Glutamatergic neuron (in vitro differentiated cells): ENCODE measurements around the gene MGAT5B. TPM values are rescaled to one million over a fixed set of nuclear protein-coding genes. Genes with fewer than 3 reads are reported as not detected.

ENCODE experiments used
- DNase-seq: peaks from one replicate; pipeline ENCODE4 v3.0.0; 2022
- H3K27ac Mint-ChIP-seq: one replicate; pipeline ENCODE4 v1.8.0; 2020; ENCODE audit warnings: mild to moderate bottlenecking, mixed read lengths, inconsistent platforms; ENCODE audit not compliant: unreplicated experiment
- H3K27me3 Mint-ChIP-seq: one replicate; pipeline ENCODE4 v1.8.0; 2020; ENCODE audit warnings: mild to moderate bottlenecking, moderate library complexity, mixed read lengths, inconsistent platforms; ENCODE audit not compliant: unreplicated experiment
- H3K36me3 Mint-ChIP-seq: one replicate; pipeline ENCODE4 v1.8.0; 2020; ENCODE audit warnings: mild to moderate bottlenecking, mixed read lengths, inconsistent platforms; ENCODE audit not compliant: unreplicated experiment
- H3K4me1 Mint-ChIP-seq: one replicate; pipeline ENCODE4 v1.8.0; 2020; ENCODE audit warnings: mild to moderate bottlenecking, low read depth, mixed read lengths, inconsistent platforms; ENCODE audit not compliant: unreplicated experiment
- H3K4me3 Mint-ChIP-seq: one replicate; pipeline ENCODE4 v1.8.0; 2020; ENCODE audit warnings: mild to moderate bottlenecking, mixed read lengths, inconsistent platforms; ENCODE audit not compliant: unreplicated experiment
- H3K9me3 Mint-ChIP-seq: one replicate; pipeline ENCODE4 v1.8.0; 2020; ENCODE audit warnings: mild to moderate bottlenecking, moderate library complexity, mixed read lengths, inconsistent platforms; ENCODE audit not compliant: unreplicated experiment
- total RNA-seq: library from RNA; stranded (reverse); fragmentation: NEBNext Ultra II Directional; extraction: Animal tissue kit (Norgen Biotek cat#: 25700); gene quantifications from one replicate; pipeline ENCODE4 v1.2.1, GENCODE V29; 2021; ENCODE audit not compliant: unreplicated experiment
- TF ChIP-seq, protein P1 (sequence below): fragments of 200-600 bp; sonication (generic); IDR thresholded peaks from one replicate; pipeline ENCODE4 v1.5.0; 2021; ENCODE audit not compliant: partially characterized antibody, unreplicated experiment

Gene MGAT5B
- total RNA-seq, 1 donor from 2014 or later, result 22.9 TPM

DNA sequence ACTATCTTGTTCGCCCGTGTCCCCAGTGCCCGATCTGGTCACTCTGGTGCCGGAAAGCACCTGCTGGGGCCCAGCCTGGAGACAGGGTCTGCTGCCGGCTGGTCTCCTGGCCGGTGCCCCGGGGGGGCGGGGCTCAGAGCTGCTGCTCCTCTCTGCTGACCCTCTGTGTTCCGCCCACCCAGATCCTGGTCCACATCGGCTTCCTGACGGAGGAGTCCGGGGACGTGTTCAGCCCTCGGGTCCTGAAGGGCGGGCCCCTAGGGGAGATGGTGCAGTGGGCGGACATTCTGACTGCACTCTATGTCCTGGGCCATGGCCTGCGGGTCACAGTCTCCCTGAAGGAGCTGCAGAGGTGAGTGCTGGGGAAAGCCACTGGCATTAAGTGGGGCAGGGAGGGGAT lies 37.6 kb downstream of the MGAT5B start:
- no peaks in the 10 kb centered on the region for H3K27me3 Mint-ChIP-seq
- H3K4me3 Mint-ChIP-seq, result no peak overlapping the region
- peaks cover 1% of the 10 kb centered on the region for H3K9me3 Mint-ChIP-seq
- TF ChIP-seq, protein P1, sequence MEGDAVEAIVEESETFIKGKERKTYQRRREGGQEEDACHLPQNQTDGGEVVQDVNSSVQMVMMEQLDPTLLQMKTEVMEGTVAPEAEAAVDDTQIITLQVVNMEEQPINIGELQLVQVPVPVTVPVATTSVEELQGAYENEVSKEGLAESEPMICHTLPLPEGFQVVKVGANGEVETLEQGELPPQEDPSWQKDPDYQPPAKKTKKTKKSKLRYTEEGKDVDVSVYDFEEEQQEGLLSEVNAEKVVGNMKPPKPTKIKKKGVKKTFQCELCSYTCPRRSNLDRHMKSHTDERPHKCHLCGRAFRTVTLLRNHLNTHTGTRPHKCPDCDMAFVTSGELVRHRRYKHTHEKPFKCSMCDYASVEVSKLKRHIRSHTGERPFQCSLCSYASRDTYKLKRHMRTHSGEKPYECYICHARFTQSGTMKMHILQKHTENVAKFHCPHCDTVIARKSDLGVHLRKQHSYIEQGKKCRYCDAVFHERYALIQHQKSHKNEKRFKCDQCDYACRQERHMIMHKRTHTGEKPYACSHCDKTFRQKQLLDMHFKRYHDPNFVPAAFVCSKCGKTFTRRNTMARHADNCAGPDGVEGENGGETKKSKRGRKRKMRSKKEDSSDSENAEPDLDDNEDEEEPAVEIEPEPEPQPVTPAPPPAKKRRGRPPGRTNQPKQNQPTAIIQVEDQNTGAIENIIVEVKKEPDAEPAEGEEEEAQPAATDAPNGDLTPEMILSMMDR, result no peak
- peaks cover 6% of the 10 kb centered on the region for H3K4me1 Mint-ChIP-seq
- H3K27ac Mint-ChIP-seq, result no peak overlapping the region
- DNase-seq, result no peak
- peaks cover 5% of the 10 kb centered on the region for H3K36me3 Mint-ChIP-seq

DNA sequence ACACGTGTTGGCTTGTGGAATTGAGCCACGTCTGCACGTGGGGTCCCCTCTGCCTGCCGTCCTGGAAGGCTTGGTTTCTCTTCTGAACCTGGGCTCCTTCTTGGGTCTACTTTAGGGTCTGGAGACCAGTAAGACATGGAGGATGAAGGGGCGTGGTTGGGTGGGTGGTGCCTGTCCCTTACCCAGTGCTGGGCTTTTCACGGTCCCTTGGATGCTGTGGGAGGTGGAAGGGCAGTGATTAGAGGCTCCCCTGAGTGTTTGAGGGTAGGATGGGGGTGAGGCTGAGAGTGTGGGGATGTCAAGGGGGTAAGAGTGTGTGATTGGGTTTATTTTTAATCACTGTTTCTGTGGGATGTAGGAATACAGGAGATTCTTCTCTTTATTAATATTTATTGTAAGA lies 38.3 kb downstream of the MGAT5B start:
- DNase-seq, result no peak
- TF ChIP-seq, protein P1, result no peak
- no peaks in the 10 kb centered on the region for H3K27me3 Mint-ChIP-seq
- H3K27ac Mint-ChIP-seq, result no peak overlapping the region
- H3K36me3 Mint-ChIP-seq, result peaks cover 5% of the 10 kb centered on the region
- peaks cover 8% of the 10 kb centered on the region for H3K4me1 Mint-ChIP-seq
- H3K9me3 Mint-ChIP-seq, result peaks cover 1% of the 10 kb centered on the region
- H3K4me3 Mint-ChIP-seq, result no peak overlapping the region

DNA sequence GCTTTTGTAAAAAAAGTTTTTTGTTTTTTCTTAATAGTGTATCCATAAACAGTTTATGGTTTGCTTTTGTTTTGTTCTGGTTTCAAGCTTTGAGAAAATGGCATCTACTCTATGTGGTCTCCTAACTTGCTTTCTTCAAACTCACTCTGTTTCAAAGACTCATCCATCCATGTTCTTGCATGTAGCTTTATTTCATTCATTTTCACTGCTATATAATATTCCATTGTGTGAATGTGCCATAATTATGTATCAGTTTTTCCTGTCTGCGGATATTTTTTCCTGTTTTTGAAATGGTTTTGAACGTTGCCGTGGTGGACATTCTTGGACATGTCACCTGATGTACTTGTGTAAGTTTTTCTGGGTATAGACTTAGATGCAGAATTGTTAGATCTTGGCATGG lies 39.1 kb downstream of the MGAT5B start:
- Mint-ChIP-seq H3K27ac (no peak overlapping the region), H3K27me3 (no peaks in the 10 kb centered on the region), H3K4me3 (no peak overlapping the region), H3K4me1 (peaks cover 15% of the 10 kb centered on the region), H3K9me3 (peaks cover 2% of the 10 kb centered on the region), H3K36me3 (peaks cover 5% of the 10 kb centered on the region)
- DNase-seq, result no peak
- TF ChIP-seq, protein P1, result no peak

DNA sequence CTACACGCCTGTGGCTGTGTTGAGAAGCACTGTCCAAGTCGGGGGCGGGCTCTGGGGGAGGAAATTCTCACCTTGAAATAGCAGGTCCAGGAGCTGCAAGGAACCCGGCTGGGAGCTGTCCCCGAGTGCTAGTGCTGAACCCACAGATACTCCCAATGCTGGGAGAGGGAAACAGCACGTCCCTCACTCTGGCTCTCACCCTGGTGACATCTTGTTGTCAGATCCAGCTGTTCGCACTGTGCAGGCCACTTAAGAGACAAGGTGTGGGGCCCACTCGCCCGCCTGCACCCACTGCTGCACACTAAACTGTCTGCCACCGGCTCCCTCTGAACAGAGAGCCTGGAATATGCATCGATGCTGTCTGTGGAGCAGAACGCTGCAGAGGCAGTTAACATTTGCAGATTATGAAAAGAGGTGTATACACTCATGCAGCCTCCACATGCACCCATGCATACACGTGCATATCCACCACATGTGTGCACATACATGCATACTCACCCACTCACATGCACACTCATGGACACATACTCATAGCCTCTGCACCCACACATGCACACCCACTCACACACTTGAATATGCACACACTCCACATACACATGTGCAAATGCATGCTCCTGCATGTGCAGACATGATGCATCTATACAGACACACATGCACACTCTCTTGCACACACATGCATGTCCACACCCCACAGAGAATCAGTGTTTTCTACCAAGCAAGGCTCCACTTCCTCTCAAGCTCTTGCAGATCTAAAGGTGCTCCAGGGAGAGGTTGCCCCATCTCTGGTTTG lies 42.0 kb downstream of the MGAT5B start:
- Mint-ChIP-seq H3K27me3 (no peaks in the 10 kb centered on the region), H3K27ac (no peak overlapping the region), H3K36me3 (peaks cover 5% of the 10 kb centered on the region), H3K4me3 (no peak overlapping the region), H3K9me3 (peaks cover 6% of the 10 kb centered on the region), H3K4me1 (peaks cover 26% of the 10 kb centered on the region)
- TF ChIP-seq, protein P1, result no peak
- DNase-seq, result no peak

DNA sequence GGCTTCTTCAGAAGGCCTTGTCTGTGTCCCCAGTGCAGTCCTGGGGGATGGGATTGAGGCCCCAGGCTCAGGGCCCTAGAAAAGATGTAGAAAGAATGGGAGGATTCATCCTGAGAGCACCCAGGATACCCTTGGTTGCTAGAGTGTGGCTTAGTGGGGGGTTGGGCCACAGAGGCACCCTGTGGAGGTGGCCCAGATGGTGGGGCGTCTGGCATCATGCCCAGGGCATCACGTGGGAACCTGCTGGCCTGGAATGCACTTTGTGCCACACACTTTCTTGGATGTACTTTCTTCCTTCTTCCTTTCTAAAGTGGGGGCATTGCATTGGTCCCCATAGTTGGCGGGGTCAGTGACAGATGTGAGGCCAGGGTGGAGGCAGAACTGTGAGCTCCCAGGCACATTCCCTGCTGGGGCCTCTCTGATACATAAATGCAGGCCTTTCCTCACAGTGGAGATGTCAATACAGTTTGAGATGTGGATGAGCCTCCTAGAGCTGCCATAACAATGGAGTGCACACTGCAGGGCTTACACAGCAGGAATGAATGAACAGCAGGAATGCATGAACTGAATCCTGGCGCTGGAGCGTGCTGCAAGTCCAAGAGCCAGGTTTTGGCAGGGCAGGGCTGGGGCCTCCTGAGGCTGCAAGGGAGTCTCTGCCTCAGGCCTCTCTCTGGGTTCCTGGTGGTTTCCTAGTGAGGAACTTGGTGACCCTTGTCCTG lies 43.3 kb downstream of the MGAT5B start:
- peaks cover 5% of the 10 kb centered on the region for H3K36me3 Mint-ChIP-seq
- TF ChIP-seq, protein P1, result no peak
- H3K4me1 Mint-ChIP-seq, result peaks cover 24% of the 10 kb centered on the region
- H3K4me3 Mint-ChIP-seq, result no peak overlapping the region
- peaks cover 6% of the 10 kb centered on the region for H3K9me3 Mint-ChIP-seq
- no peaks in the 10 kb centered on the region for H3K27me3 Mint-ChIP-seq
- H3K27ac Mint-ChIP-seq, result no peak overlapping the region
- DNase-seq, result no peak
